ENCODE results near the gene WFDC11.

DNA sequence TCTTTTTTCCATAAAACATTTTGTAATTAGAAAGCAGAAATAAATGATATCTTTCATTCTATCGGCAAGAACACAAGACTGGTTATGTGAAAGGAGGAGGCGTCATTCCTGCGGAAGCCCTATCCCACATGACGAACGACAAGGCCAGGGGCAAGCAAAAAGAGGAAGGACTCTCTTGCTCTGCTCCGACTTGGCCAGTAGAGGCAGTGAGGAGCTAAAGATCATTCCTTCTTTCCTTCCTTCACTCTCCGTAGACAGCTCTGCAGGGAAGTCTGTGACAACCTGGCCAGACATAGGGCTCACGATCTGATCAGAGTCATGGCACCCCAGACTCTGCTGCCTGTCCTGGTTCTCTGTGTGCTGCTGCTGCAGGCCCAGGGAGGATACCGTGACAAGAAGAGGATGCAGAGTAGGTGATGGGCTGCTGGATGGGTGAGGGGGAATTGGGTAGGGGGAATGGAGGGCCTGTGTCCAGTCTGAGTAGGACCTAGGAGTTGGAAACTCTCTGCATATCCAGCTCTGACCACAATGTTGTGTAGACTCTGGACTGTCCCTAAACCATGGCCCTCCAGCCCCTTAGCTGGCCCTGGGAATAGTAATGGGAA, 40.4 kb downstream of the WFDC11 start, which contains the start of gene WFDC10A:
- TF ChIP-seq, protein P1, sequence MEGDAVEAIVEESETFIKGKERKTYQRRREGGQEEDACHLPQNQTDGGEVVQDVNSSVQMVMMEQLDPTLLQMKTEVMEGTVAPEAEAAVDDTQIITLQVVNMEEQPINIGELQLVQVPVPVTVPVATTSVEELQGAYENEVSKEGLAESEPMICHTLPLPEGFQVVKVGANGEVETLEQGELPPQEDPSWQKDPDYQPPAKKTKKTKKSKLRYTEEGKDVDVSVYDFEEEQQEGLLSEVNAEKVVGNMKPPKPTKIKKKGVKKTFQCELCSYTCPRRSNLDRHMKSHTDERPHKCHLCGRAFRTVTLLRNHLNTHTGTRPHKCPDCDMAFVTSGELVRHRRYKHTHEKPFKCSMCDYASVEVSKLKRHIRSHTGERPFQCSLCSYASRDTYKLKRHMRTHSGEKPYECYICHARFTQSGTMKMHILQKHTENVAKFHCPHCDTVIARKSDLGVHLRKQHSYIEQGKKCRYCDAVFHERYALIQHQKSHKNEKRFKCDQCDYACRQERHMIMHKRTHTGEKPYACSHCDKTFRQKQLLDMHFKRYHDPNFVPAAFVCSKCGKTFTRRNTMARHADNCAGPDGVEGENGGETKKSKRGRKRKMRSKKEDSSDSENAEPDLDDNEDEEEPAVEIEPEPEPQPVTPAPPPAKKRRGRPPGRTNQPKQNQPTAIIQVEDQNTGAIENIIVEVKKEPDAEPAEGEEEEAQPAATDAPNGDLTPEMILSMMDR (IDR thresholded peaks at IDR 0.05; ENCODE audit: borderline replicate concordance, extremely low read depth, low read length, poor library complexity, severe bottlenecking) = peak; percentile 79
- TF ChIP-seq EZH2 (IDR thresholded peaks at IDR 0.05; ENCODE audit: borderline replicate concordance, low read depth, low read length, severe bottlenecking) = no peak
